GM19395 (cell line): Measurements from ENCODE around the gene GAS5.
A peak's percentile ranks its signal among the peaks of the same experiment; 100 is the strongest.
"Not testable (repeated sequence)": the region's sequence is repeated elsewhere in the genome, so short reads cannot be mapped to it uniquely, and the experiment has no call there.

Experiments
- ATAC-seq: cut with Tn5 transposase; IDR thresholded peaks from one replicate; pipeline ENCODE4 v1.9.1; 2021; ENCODE audit warnings: mild to moderate bottlenecking, moderate library complexity; ENCODE audit not compliant: unreplicated experiment

The GAS5 gene

GRCh38 chr1:173867753-173868265 is at the start of gene GAS5:
Gene GAS5, minus strand, starts transcription at chr1:173867989.
- ATAC-seq: peak; percentile 74

- no peak for ATAC-seq
Observed at GRCh38 chr1:173917149-173917548, 49.4 kb upstream of the GAS5 start, which contains the start of gene SERPINC1. Gene SERPINC1, minus strand, starts transcription at chr1:173917327. Its CDS starts 68 bp downstream, at chr1:173917259.

- no peak for ATAC-seq
Observed at GRCh38 chr1:173916667-173917066, 48.9 kb upstream of the GAS5 start.

- ATAC-seq: no peak
Observed at GRCh38 chr1:173915596-173915995, 47.8 kb upstream of the GAS5 start.

GRCh38 chr1:173914366-173914871 is 46.6 kb upstream of the GAS5 start:
- no peak for ATAC-seq

- no peak for ATAC-seq
Observed at GRCh38 chr1:173913111-173913510, 45.3 kb upstream of the GAS5 start.

GRCh38 chr1:173903827-173904531 is 36.2 kb upstream of the GAS5 start:
- ATAC-seq: no peak

GRCh38 chr1:173900992-173901391 is 33.2 kb upstream of the GAS5 start:
- ATAC-seq: no peak

GRCh38 chr1:173900427-173900826 is 32.6 kb upstream of the GAS5 start:
- ATAC-seq: no peak

- no peak for ATAC-seq
Observed at GRCh38 chr1:173894189-173894588, 26.4 kb upstream of the GAS5 start.

GRCh38 chr1:173893611-173894010 is 25.8 kb upstream of the GAS5 start:
- ATAC-seq: no peak

- no peak for ATAC-seq
Observed at GRCh38 chr1:173889885-173890284, 22.1 kb upstream of the GAS5 start.

GRCh38 chr1:173888749-173889148 is 21.0 kb upstream of the GAS5 start:
- no peak for ATAC-seq

GRCh38 chr1:173887627-173888026 is 19.8 kb upstream of the GAS5 start:
- ATAC-seq: no peak

GRCh38 chr1:173886746-173887611 is 19.2 kb upstream of the GAS5 start:
- ATAC-seq: no peak

- ATAC-seq: no peak
Observed at GRCh38 chr1:173884701-173885100, 16.9 kb upstream of the GAS5 start.

GRCh38 chr1:173881117-173881516 is 13.3 kb upstream of the GAS5 start:
- not testable (repeated sequence) for ATAC-seq

GRCh38 chr1:173878251-173878650 is 10.5 kb upstream of the GAS5 start:
- no peak for ATAC-seq

GRCh38 chr1:173876732-173877131 is 8.9 kb upstream of the GAS5 start:
- no peak for ATAC-seq

- no peak for ATAC-seq
Observed at GRCh38 chr1:173871500-173871899, 3.7 kb upstream of the GAS5 start.

GRCh38 chr1:173871091-173871490 is 3.3 kb upstream of the GAS5 start:
- no peak for ATAC-seq
